Measurements from ENCODE around the gene ZFP92.

GRCh38 chrX:153412746-153413720 is 1.8 kb downstream of the ZFP92 start:
- TF ChIP-seq CTCF (IDR thresholded peaks at IDR 0.05) (no peak), EP300 (IDR thresholded peaks at IDR 0.05) (no peak)
